Transverse colon (tissue), 3 donors: ENCODE results near the gene PTTG2.

Experiments used
- POLR2A ChIP-seq: fragments of 450-650 bp; IDR thresholded peaks from one replicate; pipeline ENCODE4 v1.6.1; 2016; ENCODE audit warnings: antibody characterized with exemption, mild to moderate bottlenecking, moderate library complexity
- POLR2AphosphoS5 ChIP-seq, 3 donors: sonication (generic); formaldehyde crosslinking; IDR thresholded peaks; one replicate each; pipeline ENCODE4 v1.6.1; 2016; ENCODE audit warnings: antibody characterized with exemption in 3 of 3

- TF ChIP-seq POLR2AphosphoS5 (IDR thresholded peaks at IDR 0.05) (no peak), POLR2A (no peak)
Measured at GRCh38 chr4:37991623-37992410, 31.6 kb downstream of the PTTG2 start.
